Panc1 (cell line): ENCODE data around the gene UBAC2. TPM values are rescaled to one million over a fixed set of nuclear protein-coding genes. Genes with fewer than 3 reads are reported as not detected.

ENCODE experiments used
- ATAC-seq: fragments of 200-7000 bp; cut with Tn5 transposase; 2 replicates; pipeline ENCODE4 v1.9.1; 2020; ENCODE audit warnings: mild to moderate bottlenecking, moderate library complexity
- BruUV-seq: library from RNA; stranded (reverse); fragments of 400-500 nt; replicated peaks from 2 replicates; lab custom pipeline; 2021; lab: Mats Ljungman, UMichigan
- CTCF ChIA-PET: fragments of 300-600 bp; sonication (Branson Sonifier 250); formaldehyde crosslinking; loops from one replicate; lab custom pipeline; 2022; ENCODE audit warnings: antibody characterized with exemption; lab: Charles Lee
- POLR2A ChIA-PET: fragments of 300-600 bp; sonication (Branson Sonifier 250); formaldehyde crosslinking; loops from one replicate; lab custom pipeline; 2022; ENCODE audit warnings: antibody characterized with exemption; lab: Charles Lee
- DNase-seq: peaks from one replicate; pipeline ENCODE4 v3.0.0-alpha.2; 2010; ENCODE audit warnings: low read depth, low spot score
- H3K27ac ChIP-seq: 2 replicates; pipeline ENCODE4 v1.5.1; 2011; ENCODE audit warnings: mild to moderate bottlenecking, low read length, inconsistent platforms
- H3K27me3 ChIP-seq: fragments of 200-500 bp; sonication (Bioruptor generic); 2 replicates; pipeline ENCODE4 v1.6.0; 2014; ENCODE audit warnings: low read length, inconsistent platforms; ENCODE audit not compliant: control insufficient read depth, insufficient read depth
- H3K36me3 ChIP-seq: fragments of 200-500 bp; sonication (Bioruptor generic); 2 replicates; pipeline ENCODE4 v1.5.1; 2014; ENCODE audit warnings: inconsistent platforms, mild to moderate bottlenecking, low read length, moderate library complexity; ENCODE audit not compliant: control insufficient read depth, insufficient read depth
- H3K4me1 ChIP-seq: 2 replicates; pipeline ENCODE4 v1.5.1; 2011; ENCODE audit warnings: inconsistent platforms, mild to moderate bottlenecking, low read length, moderate library complexity; ENCODE audit not compliant: control insufficient read depth, insufficient read depth
- H3K4me3 ChIP-seq, 2 experiments: 2 replicates each; pipeline ENCODE4 v1.5.1; 2011 to 2012; ENCODE audit warnings: low read depth in 2 of 2, low read length in 2 of 2, mild to moderate bottlenecking in 2 of 2, inconsistent platforms in 1 of 2, moderate library complexity in 1 of 2
- H3K9me3 ChIP-seq: fragments of 200-500 bp; sonication (Bioruptor generic); 2 replicates; pipeline ENCODE4 v1.5.1; 2014; ENCODE audit warnings: low read depth, mild to moderate bottlenecking, inconsistent platforms, low read length, moderate library complexity; ENCODE audit not compliant: control insufficient read depth, insufficient read depth
- CTCF ChIP-seq: fragments of 450-650 bp; IDR thresholded peaks from 2 replicates; pipeline ENCODE4 v1.5.1; 2017; ENCODE audit warnings: mild to moderate bottlenecking
- POLR2AphosphoS5 ChIP-seq: IDR thresholded peaks from 2 replicates; pipeline ENCODE4 v1.6.1; 2012; ENCODE audit warnings: mild to moderate bottlenecking, low read depth, low read length, moderate library complexity
- REST ChIP-seq, 2 experiments: IDR thresholded peaks; 2 replicates each; pipeline ENCODE4 v1.6.1; 2011 to 2012; ENCODE audit warnings: low read depth in 2 of 2, control low read depth in 1 of 2, low read length in 1 of 2, mild to moderate bottlenecking in 1 of 2, moderate library complexity in 1 of 2; ENCODE audit not compliant: insufficient read depth in 1 of 2
- SIN3A ChIP-seq: IDR thresholded peaks from 2 replicates; pipeline ENCODE4 v1.6.1; 2012; ENCODE audit warnings: low read depth, mild to moderate bottlenecking, low read length, moderate library complexity, borderline replicate concordance; ENCODE audit not compliant: insufficient read depth
- TCF7L2 ChIP-seq: IDR thresholded peaks from 2 replicates; pipeline ENCODE4 v1.6.1; 2011; ENCODE audit warnings: mild to moderate bottlenecking, low read depth, low read length, inconsistent platforms
- in situ Hi-C: cut with HindIII; loops from 2 replicates; pipeline ENCODE4 v1.10.0; 2016; ENCODE audit warnings: low sequenced_read_pairs, low pct_unique_long_range_greater_than_20kb
- intact Hi-C: fragments of 100-400 bp; cut with micrococcal nuclease; formaldehyde crosslinking; loops from one replicate; pipeline ENCODE4 v1.10.0; 2022; ENCODE audit not compliant: unreplicated experiment
- total RNA-seq: library from RNA; stranded (reverse); gene quantifications from one replicate; pipeline ENCODE4 v1.2.1, GENCODE V29; 2021; ENCODE audit not compliant: unreplicated experiment

The UBAC2 gene
- total RNA-seq, 1 experiment from 2014 or later, result 40.8 TPM

- CTCF ChIA-PET, result interaction anchor here (0.5 kb wide), 1 partner anchor 1176 kb away, joined by 3 read pairs; no protein-coding TSS in a partner anchor
- intact Hi-C loops, result no loop called here
- ATAC-seq (no peak), DNase-seq (no peak)
- Histone ChIP-seq H3K4me3 (no peak overlapping the region), H3K27ac (no peak overlapping the region), H3K4me1 (no peaks in the 10 kb centered on the region), H3K9me3 (no peaks in the 10 kb centered on the region), H3K27me3 (no peaks in the 10 kb centered on the region), H3K36me3 (no peaks in the 10 kb centered on the region)
- POLR2A ChIA-PET, result no interaction called here
- BruUV-seq, result no TSS peak
- TF ChIP-seq TCF7L2, result no peak
- in situ Hi-C loops, result no loop called here
Measured at GRCh38 chr13:99159331-99160061, 41.2 kb upstream of the UBAC2 start.

GRCh38 chr13:99160415-99160814 lies 40.2 kb upstream of the UBAC2 start:
- CTCF ChIA-PET, result no interaction called here
- Histone ChIP-seq H3K36me3 (no peaks in the 10 kb centered on the region), H3K4me3 (no peak overlapping the region), H3K4me1 (no peaks in the 10 kb centered on the region), H3K27me3 (no peaks in the 10 kb centered on the region), H3K9me3 (no peaks in the 10 kb centered on the region), H3K27ac (no peak overlapping the region)
- intact Hi-C loops (no loop called here), in situ Hi-C loops (no loop called here)
- BruUV-seq, result no TSS peak
- ATAC-seq (no peak), DNase-seq (no peak)
- TF ChIP-seq POLR2AphosphoS5 (no peak), CTCF (no peak), REST (IDR thresholded peaks at IDR 0.05; ENCODE audit: insufficient read depth in 1 of 2, low read depth in 2 of 2, low read length in 1 of 2) (no peak), SIN3A (no peak), TCF7L2 (no peak)
- POLR2A ChIA-PET, result no interaction called here

- H3K27ac ChIP-seq, result no peak overlapping the region
- no peaks in the 10 kb centered on the region for H3K36me3 ChIP-seq
- ATAC-seq (no peak), DNase-seq (no peak)
- intact Hi-C loops (no loop called here), in situ Hi-C loops (no loop called here)
- no TSS peak for BruUV-seq
- H3K4me1 ChIP-seq, result no peaks in the 10 kb centered on the region
- no peaks in the 10 kb centered on the region for H3K27me3 ChIP-seq
- no peak for TF ChIP-seq POLR2AphosphoS5
- TF ChIP-seq CTCF, result no peak
- TF ChIP-seq TCF7L2, result no peak
- TF ChIP-seq REST (IDR thresholded peaks at IDR 0.05; ENCODE audit: insufficient read depth in 1 of 2, low read depth in 2 of 2, low read length in 1 of 2), result no peak
- no peak for TF ChIP-seq SIN3A
- H3K9me3 ChIP-seq, result no peaks in the 10 kb centered on the region
- ChIA-PET CTCF (no interaction called here), POLR2A (no interaction called here)
- H3K4me3 ChIP-seq, result no peak overlapping the region
Measured at GRCh38 chr13:99161512-99161911, 39.1 kb upstream of the UBAC2 start.
